ENCODE data around the gene SBF2. TPM values are rescaled to one million over a fixed set of nuclear protein-coding genes. Genes with fewer than 3 reads are reported as not detected.

Gene SBF2
- total and polyA plus RNA-seq, 2 donors (not counting 3 experiments of a cell fraction or from before 2014, with no cell fraction given), result 15.4 to 42.4 TPM

DNA sequence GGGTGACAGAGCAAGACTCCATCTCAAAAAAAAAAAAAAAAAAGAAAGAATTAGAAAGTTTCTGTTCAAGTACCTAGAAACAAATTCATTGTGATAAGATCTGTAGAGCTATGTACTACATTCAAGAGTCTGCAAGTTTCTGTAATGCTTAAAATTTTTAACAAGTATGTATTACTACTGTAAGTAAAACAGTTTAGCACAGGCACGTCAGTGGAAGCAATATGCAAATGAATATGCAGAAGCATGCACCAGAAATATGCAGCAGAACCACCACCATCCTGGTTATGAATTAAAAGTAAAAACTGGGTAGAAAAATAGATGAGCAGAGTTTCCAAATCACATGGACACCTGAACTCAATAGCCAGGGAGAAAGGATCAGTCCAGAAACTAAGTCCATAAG, 19.3 kb downstream of the SBF2 start:
- H3K79me2 ChIP-seq (ENCODE audit: control insufficient read depth, insufficient read depth, low read length), result peaks cover 31% of the 10 kb centered on the region
- dilution Hi-C loops (cut with MboI; ENCODE audit: extremely low pct_ligation_motif_present, low sequenced_read_pairs) (no loop called here), intact Hi-C loops (cut with micrococcal nuclease) (no loop called here)
- no peak for DNase-seq (ENCODE audit: low read depth, low spot score)
- no peak for FAIRE-seq
- ChIA-PET CTCF (no interaction called here), POLR2A (no interaction called here)
- H3K4me3 ChIP-seq (replicated peaks in 1 of 3; ENCODE audit: insufficient read depth in 1 of 3, low read depth in 1 of 3, low read length in 3 of 3), result no peak overlapping the region
- H3K9me1 ChIP-seq (replicated peaks; ENCODE audit: control insufficient read depth, extremely low read depth, insufficient read depth, low read length), result no peaks in the 10 kb centered on the region
- H3K27me3 ChIP-seq (ENCODE audit: control insufficient read depth in 2 of 2, insufficient read depth in 2 of 2, low read length in 2 of 2), result no peaks in the 10 kb centered on the region
- no peak overlapping the region for H3K27ac ChIP-seq (ENCODE audit: insufficient read depth, low read depth, low read length)
- no peak overlapping the region for H2AFZ ChIP-seq (ENCODE audit: low read depth, low read length)
- no peaks in the 10 kb centered on the region for H3K36me3 ChIP-seq (ENCODE audit: control insufficient read depth in 2 of 2, extremely low read depth in 1 of 2, insufficient read depth in 2 of 2, low read length in 2 of 2)
- no TSS peak for BruUV-seq (replicated peaks)
- H3K4me1 ChIP-seq (ENCODE audit: control insufficient read depth, extremely low read depth, insufficient read depth, low read length), result no peaks in the 10 kb centered on the region
- H3K9me3 ChIP-seq (replicated peaks; ENCODE audit: control insufficient read depth, insufficient read depth, low read length), result no peaks in the 10 kb centered on the region
- TF ChIP-seq POLR2AphosphoS5 (IDR thresholded peaks at IDR 0.05; ENCODE audit: insufficient read depth, low read depth, low read length) (no peak), FOS (IDR thresholded peaks at IDR 0.05; ENCODE audit: borderline replicate concordance, insufficient read depth, low read length) (no peak), JUN (IDR thresholded peaks at IDR 0.05; ENCODE audit: borderline replicate concordance, insufficient read depth, insufficient read length, low read depth) (no peak), GATA2 (IDR thresholded peaks at IDR 0.05; ENCODE audit: insufficient read depth, insufficient read length, low read depth, low read length) (no peak), MYC (IDR thresholded peaks at IDR 0.05; ENCODE audit: low read depth, low read length) (no peak), EZH2 (IDR thresholded peaks at IDR 0.05; ENCODE audit: borderline replicate concordance, low read depth, low read length, severe bottlenecking) (no peak), POLR2A (IDR thresholded peaks at IDR 0.05; ENCODE audit: low read depth, low read length) (no peak)
- TF ChIP-seq, protein P1, sequence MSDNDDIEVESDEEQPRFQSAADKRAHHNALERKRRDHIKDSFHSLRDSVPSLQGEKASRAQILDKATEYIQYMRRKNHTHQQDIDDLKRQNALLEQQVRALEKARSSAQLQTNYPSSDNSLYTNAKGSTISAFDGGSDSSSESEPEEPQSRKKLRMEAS (IDR thresholded peaks at IDR 0.05; ENCODE audit: insufficient read depth, insufficient read length), result no peak
- TF ChIP-seq, protein P2, sequence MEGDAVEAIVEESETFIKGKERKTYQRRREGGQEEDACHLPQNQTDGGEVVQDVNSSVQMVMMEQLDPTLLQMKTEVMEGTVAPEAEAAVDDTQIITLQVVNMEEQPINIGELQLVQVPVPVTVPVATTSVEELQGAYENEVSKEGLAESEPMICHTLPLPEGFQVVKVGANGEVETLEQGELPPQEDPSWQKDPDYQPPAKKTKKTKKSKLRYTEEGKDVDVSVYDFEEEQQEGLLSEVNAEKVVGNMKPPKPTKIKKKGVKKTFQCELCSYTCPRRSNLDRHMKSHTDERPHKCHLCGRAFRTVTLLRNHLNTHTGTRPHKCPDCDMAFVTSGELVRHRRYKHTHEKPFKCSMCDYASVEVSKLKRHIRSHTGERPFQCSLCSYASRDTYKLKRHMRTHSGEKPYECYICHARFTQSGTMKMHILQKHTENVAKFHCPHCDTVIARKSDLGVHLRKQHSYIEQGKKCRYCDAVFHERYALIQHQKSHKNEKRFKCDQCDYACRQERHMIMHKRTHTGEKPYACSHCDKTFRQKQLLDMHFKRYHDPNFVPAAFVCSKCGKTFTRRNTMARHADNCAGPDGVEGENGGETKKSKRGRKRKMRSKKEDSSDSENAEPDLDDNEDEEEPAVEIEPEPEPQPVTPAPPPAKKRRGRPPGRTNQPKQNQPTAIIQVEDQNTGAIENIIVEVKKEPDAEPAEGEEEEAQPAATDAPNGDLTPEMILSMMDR (IDR thresholded peaks at IDR 0.05; ENCODE audit: extremely low read depth in 1 of 2, insufficient read depth in 1 of 2, low read depth in 1 of 2, low read length in 2 of 2), result no peak
- no peak overlapping the region for H3K9ac ChIP-seq (replicated peaks; ENCODE audit: extremely low read depth, insufficient read depth, low read length)
- H3K4me2 ChIP-seq (ENCODE audit: insufficient read depth, low read length), result no peak overlapping the region
- H4K20me1 ChIP-seq (replicated peaks; ENCODE audit: control insufficient read depth, extremely low read depth, insufficient read depth, low read length), result no peaks in the 10 kb centered on the region
